Nephron (organoid): ENCODE results near the gene PSENEN.

Source experiments
- H3K27ac Mint-ChIP-seq, 3 experiments: 2 replicates each; pipeline ENCODE4 v1.8.0; 2020; ENCODE audit warnings: mixed read lengths in 3 of 3, mild to moderate bottlenecking in 2 of 3, moderate library complexity in 1 of 3
- H3K27me3 Mint-ChIP-seq: 2 replicates; pipeline ENCODE4 v1.8.0; 2021; ENCODE audit warnings: low read depth, mild to moderate bottlenecking, moderate library complexity, mixed read lengths
- H3K36me3 Mint-ChIP-seq: 2 replicates; pipeline ENCODE4 v1.8.0; 2020; ENCODE audit warnings: low read depth, mixed read lengths
- H3K4me1 Mint-ChIP-seq: 2 replicates; pipeline ENCODE4 v1.8.0; 2020; ENCODE audit warnings: mixed read lengths
- H3K4me3 Mint-ChIP-seq, 3 experiments: 2 replicates each; pipeline ENCODE4 v1.8.0; 2020; ENCODE audit warnings: mild to moderate bottlenecking in 3 of 3, mixed read lengths in 3 of 3, moderate library complexity in 2 of 3
- H3K9me3 Mint-ChIP-seq: 2 replicates; pipeline ENCODE4 v1.8.0; 2020; ENCODE audit warnings: mixed read lengths
- CTCF ChIP-seq, 3 experiments: fragments of 200-600 bp; sonication (generic); IDR thresholded peaks; one replicate each; pipeline ENCODE4 v1.5.0; 2021; ENCODE audit warnings: antibody characterized with exemption in 3 of 3; ENCODE audit not compliant: unreplicated experiment in 3 of 3

PSENEN gene

GRCh38 chr19:35750167-35750566 lies 4.7 kb downstream of the PSENEN start:
- Mint-ChIP-seq H3K9me3 (no peaks in the 10 kb centered on the region), H3K36me3 (peaks cover 13% of the 10 kb centered on the region), H3K4me3 (peak overlapping the region; percentile 71 to 79 (median 72)), H3K27ac (no peak overlapping the region), H3K27me3 (peaks cover 6% of the 10 kb centered on the region), H3K4me1 (peaks cover 28% of the 10 kb centered on the region)
- TF ChIP-seq CTCF (IDR thresholded peaks at IDR 0.05; ENCODE audit: unreplicated experiment in 3 of 3): no peak

GRCh38 chr19:35751839-35752745 lies 6.6 kb downstream of the PSENEN start:
- peaks cover 11% of the 10 kb centered on the region for H3K27me3 Mint-ChIP-seq
- no peak for TF ChIP-seq CTCF (IDR thresholded peaks at IDR 0.05; ENCODE audit: unreplicated experiment in 3 of 3)
- no peaks in the 10 kb centered on the region for H3K9me3 Mint-ChIP-seq
- peaks cover 15% of the 10 kb centered on the region for H3K36me3 Mint-ChIP-seq
- H3K27ac Mint-ChIP-seq: no peak overlapping the region
- H3K4me1 Mint-ChIP-seq: peaks cover 26% of the 10 kb centered on the region
- peak overlapping the region in 1 of 3 experiments; percentile 34 for H3K4me3 Mint-ChIP-seq

- no peak for TF ChIP-seq CTCF (IDR thresholded peaks at IDR 0.05; ENCODE audit: unreplicated experiment in 3 of 3)
- no peaks in the 10 kb centered on the region for H3K9me3 Mint-ChIP-seq
- peak overlapping the region in 1 of 3 experiments; percentile 55 for H3K27ac Mint-ChIP-seq
- peaks cover 30% of the 10 kb centered on the region for H3K4me1 Mint-ChIP-seq
- peaks cover 11% of the 10 kb centered on the region for H3K27me3 Mint-ChIP-seq
- peaks cover 16% of the 10 kb centered on the region for H3K36me3 Mint-ChIP-seq
- no peak overlapping the region for H3K4me3 Mint-ChIP-seq
These were observed 7.4 kb downstream of the PSENEN start for GRCh38 chr19:35752746-35753350.

GRCh38 chr19:35753634-35754369 lies 8.4 kb downstream of the PSENEN start:
- Mint-ChIP-seq H3K9me3 (no peaks in the 10 kb centered on the region), H3K36me3 (peaks cover 15% of the 10 kb centered on the region), H3K27ac (peak overlapping the region in 2 of 3 experiments; percentile 55 to 83), H3K27me3 (peaks cover 11% of the 10 kb centered on the region), H3K4me3 (peak overlapping the region; percentile 40 to 50 (median 44)), H3K4me1 (peaks cover 25% of the 10 kb centered on the region)
- TF ChIP-seq CTCF (IDR thresholded peaks at IDR 0.05; ENCODE audit: unreplicated experiment in 3 of 3): no peak

GRCh38 chr19:35754370-35755130 lies 9.1 kb downstream of the PSENEN start:
- no peak for TF ChIP-seq CTCF (IDR thresholded peaks at IDR 0.05; ENCODE audit: unreplicated experiment in 3 of 3)
- Mint-ChIP-seq H3K4me1 (peaks cover 30% of the 10 kb centered on the region), H3K4me3 (peak overlapping the region; percentile 58 to 62 (median 61)), H3K9me3 (no peaks in the 10 kb centered on the region), H3K36me3 (peaks cover 18% of the 10 kb centered on the region), H3K27ac (peak overlapping the region; percentile 47 to 83 (median 64)), H3K27me3 (peaks cover 11% of the 10 kb centered on the region)
